ENCODE measurements around the gene PCCB.
"Not testable (repeated sequence)": the region's sequence is repeated elsewhere in the genome, so short reads cannot be mapped to it uniquely, and the experiment has no call there.

Gene PCCB

GRCh38 chr3:136329593-136329992 is 79.5 kb downstream of the PCCB start:
- DNase-seq (ENCODE audit: low read depth) = no peak

- DNase-seq (ENCODE audit: low read depth) = no peak
These were observed 80.8 kb downstream of the PCCB start for GRCh38 chr3:136330900-136331299.

DNA sequence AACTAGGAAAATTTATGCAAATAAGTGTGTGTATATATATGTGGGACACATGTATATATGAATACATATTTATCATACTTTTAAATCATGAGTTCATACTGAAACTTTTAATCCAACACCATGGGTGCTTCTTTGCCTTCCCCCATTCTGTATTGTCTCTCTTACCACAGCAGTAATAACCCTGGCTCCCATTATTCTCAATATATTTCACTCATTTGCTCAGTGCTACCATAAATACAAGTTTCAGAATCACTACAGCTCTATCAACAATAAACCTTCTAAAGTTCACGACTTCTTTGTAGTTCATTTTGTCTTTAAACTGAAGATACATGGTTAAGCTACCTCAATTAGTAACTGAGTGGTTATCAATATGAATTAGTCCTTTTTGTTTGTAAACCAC is 82.2 kb downstream of the PCCB start:
- no peak for DNase-seq (ENCODE audit: low read depth)

GRCh38 chr3:136332776-136333175 is 82.6 kb downstream of the PCCB start:
- DNase-seq (ENCODE audit: low read depth) = peak; percentile 68

DNA sequence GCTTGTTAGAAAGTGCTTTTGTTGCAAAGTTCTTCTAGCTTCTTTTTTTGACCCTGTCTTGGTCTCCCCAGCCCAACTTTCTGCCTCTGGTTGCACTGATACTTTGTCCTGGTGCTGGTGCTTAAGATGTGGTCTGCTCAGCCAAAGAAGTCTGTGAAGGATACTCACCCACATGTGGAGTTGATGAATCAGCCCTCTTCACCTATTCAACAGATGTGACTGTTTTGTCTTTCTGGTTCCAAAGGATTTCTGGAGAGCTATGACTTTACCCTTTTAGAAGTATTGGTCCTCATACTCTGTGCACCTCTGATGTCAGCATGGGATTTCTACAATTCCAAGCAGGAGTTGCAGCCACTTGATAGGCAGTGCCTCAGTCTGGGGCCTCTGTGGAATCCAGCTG is 84.1 kb downstream of the PCCB start:
- DNase-seq (ENCODE audit: low read depth) = no peak

GRCh38 chr3:136334726-136335125 is 84.6 kb downstream of the PCCB start:
- DNase-seq (ENCODE audit: low read depth) = not testable (repeated sequence)

DNA sequence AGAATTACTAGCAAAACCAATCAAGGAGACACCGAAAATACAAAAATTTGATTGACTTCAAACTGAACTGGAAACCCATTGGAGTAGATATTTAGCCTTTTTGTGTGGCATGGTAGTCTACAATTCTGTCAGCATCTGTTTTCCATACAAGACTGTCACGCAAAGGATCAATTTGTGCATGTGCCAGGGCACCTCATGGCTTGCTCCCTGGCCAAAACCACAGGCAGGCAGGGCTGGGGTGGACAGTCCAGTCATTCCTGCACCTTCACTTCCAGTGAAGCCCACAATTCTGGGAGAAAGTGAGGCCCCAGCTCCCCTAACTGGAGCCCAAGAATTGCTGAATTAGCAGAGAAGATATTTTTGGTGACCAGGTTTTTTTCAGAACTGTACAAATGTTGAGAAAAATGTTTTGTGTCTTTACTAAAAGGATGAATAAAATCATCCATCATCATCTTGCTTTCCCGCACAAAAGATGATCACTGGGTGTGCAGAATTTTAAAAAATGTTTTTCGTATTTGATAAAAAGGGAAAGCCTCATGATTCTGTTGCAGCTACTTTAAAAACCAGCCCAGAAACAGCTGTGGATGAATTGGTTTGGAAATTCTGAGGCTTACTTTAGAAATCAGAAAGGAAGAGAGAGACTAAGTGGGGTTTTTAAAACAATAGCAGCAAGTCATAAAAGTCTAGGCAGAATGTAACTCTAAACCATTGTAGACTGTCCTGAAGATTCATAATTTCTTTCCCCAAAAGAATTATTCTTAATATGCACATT is 86.4 kb downstream of the PCCB start:
- DNase-seq (ENCODE audit: low read depth) = peak; percentile 33

GRCh38 chr3:136343446-136343845 is 93.3 kb downstream of the PCCB start:
- DNase-seq (ENCODE audit: low read depth) = no peak

DNA sequence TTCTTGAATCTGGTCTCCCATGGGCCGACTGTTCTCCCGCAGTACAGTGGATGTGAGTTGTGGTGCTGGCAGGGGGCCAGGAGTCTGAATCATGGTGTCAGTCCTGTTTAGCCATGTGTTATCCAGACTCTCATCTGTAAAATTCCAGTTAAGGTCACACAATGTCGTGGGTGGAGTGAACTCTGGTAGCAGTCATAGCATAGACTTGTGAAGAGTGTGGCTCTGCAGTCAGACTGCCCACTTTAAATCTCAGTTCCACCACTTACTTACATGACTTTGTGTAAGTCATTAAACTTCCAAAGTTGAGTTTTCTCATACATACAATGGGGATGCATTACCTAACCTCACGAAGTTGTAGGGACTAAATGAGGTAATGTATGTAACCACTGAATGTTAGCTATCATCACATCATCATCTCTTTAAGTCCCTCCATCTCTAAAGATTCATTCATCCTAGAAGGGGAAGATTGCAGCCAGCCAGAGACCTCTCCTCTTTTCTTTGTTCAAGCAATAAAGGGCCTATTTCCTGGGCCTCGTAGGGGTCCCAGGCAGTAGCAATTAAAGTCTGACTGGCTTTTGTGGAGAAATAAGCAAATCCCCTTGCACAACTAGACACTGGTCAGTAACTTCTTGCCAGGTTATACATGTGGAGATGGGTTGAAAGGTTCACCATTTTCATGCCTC is 93.9 kb downstream of the PCCB start:
- peak; percentile 89 for DNase-seq (ENCODE audit: low read depth)

- no peak for DNase-seq (ENCODE audit: low read depth)
These were observed 96.3 kb downstream of the PCCB start for GRCh38 chr3:136346486-136346885.

DNA sequence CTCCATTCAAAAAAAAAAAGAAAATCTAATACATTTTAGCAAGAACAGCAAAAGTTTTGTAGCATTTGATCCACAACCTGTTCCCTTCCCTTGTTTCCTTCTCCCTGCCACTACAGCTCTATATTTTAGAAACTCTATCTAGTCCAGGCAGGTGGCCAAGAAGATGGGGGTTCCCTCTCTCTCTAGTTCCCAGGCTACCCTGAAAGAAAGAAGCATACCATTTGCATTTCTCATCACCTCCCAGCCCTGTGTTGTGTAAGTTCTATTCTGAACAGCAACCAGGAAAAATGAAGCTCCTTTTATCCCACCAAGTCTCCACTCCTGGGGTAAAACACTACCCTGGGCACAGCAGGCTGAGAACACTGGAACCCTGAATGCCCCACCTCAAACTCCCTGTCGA is 100.0 kb downstream of the PCCB start:
- peak; percentile 83 for DNase-seq (ENCODE audit: low read depth)

GRCh38 chr3:136350557-136350956 is 100.4 kb downstream of the PCCB start:
- DNase-seq (ENCODE audit: low read depth) = no peak

DNA sequence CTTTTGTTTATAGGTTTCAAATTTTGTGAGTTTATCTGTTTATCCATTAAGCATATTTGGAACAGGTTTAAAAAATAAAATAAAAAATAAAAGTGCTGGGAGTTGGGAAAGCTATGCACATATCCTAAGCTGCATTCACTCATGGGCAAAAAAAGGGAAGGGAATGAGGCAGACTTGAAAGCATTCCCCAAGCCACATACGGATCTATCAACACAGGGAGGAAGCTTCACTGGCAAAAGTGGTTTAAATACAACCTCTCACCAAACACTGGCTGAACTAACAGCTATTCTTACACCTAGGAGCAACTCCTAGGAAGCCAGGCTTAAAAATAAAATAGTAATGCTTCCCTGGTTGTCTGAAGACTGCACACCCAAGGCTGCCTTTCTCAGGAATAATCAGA is 101.2 kb downstream of the PCCB start:
- no peak for DNase-seq (ENCODE audit: low read depth)

- no peak for DNase-seq (ENCODE audit: low read depth)
These were observed 101.8 kb downstream of the PCCB start for GRCh38 chr3:136351905-136352304.

GRCh38 chr3:136353461-136353860 is 103.3 kb downstream of the PCCB start:
- DNase-seq (ENCODE audit: low read depth) = no peak

DNA sequence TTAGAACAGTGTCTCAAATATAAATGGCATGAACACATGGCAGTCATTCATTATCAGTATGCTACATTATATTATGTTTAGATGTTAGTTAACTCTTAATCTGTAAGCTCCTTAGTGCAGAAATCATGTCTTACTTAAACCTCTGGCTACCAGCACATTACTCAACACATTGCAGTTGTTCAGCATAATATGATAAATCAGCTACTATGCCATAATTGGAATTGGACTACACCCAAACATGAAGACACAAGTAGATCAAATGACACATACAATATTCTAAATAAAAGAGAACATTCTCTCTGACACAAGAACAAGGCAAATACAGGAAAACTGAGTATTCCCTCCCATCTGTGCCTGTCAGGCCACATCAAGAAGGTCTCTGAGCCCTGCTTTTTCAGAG is 116.1 kb downstream of the PCCB start:
- DNase-seq (ENCODE audit: low read depth) = peak; percentile 38

DNA sequence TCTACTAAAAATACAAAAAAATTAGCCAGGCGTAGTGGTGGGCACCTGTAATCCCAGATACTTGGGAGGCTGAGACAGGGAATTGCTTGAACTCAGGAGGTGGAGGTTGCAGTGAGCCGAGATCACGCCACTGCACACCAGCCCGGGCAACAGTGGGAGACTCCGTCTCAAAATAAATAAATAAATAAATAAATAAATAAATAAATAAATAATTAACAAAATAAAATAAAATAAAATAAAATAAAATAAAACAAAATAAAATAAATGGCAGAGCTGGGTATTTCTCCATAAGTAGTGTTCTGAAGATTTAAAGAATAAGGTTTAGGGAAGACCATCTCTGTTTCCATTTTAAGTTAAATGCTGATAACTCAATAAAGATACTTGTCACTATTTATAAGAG is 125.7 kb downstream of the PCCB start:
- DNase-seq (ENCODE audit: low read depth) = not testable (repeated sequence)

DNA sequence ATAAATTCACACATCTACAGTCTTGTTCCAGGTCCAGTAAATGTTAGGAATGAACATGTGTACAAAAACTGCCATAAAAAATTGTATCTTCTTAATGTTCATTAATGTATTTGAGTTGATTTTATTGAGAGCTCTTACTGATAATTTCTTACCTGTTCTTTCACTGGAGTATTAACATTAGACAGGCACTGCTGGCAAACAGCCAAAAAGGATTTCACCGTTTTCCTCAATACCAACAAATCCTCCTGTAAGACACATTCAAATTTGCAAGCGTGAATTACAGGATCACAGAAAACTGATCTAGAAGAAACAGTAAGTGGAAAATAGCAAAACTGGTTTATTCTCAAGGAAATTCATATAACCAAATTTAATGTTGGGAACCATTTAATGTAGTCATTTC is 127.4 kb downstream of the PCCB start:
- DNase-seq (ENCODE audit: low read depth) = no peak

GRCh38 chr3:136378011-136378410 is 127.9 kb downstream of the PCCB start:
- no peak for DNase-seq (ENCODE audit: low read depth)
